PC-9 (cell line): Measurements from ENCODE around the gene ZMIZ1.

Experiments used
- CTCF ChIP-seq: fragments of 200-600 bp; sonication (generic); conservative IDR thresholded peaks from 2 replicates; pipeline ENCODE4 v1.6.1; 2017; ENCODE audit warnings: mixed run types, antibody characterized with exemption, mild to moderate bottlenecking, moderate library complexity
- EZH2 ChIP-seq: fragments of 200-600 bp; sonication (generic); IDR thresholded peaks from 2 replicates; pipeline ENCODE4 v1.8.0; 2017; ENCODE audit warnings: antibody characterized with exemption, low read depth

GRCh38 chr10:79242620-79243152 is 173.9 kb downstream of the ZMIZ1 start:
- TF ChIP-seq CTCF = no peak
- TF ChIP-seq EZH2 = no peak
